Suprapubic skin (tissue), 4 donors: ENCODE results near the gene CRBN. TPM values are rescaled to one million over a fixed set of nuclear protein-coding genes. Genes with fewer than 3 reads are reported as not detected.
A peak's percentile ranks its signal among the peaks of the same experiment; 100 is the strongest.

Source experiments
- DNase-seq, 2 donors: peaks; one replicate each; pipeline ENCODE4 v3.0.0-alpha.2; 2019; ENCODE audit warnings: low spot score in 2 of 2
- H3K27ac ChIP-seq: fragments of 200-600 bp; sonication (generic); one replicate; pipeline ENCODE4 v1.5.1; 2019
- H3K27me3 ChIP-seq: fragments of 200-600 bp; sonication (generic); one replicate; pipeline ENCODE4 v1.5.1; 2019
- H3K36me3 ChIP-seq: fragments of 200-600 bp; sonication (generic); one replicate; pipeline ENCODE4 v1.5.1; 2019
- H3K4me1 ChIP-seq: fragments of 200-600 bp; sonication (generic); one replicate; pipeline ENCODE4 v1.5.1; 2019
- H3K4me3 ChIP-seq: fragments of 200-600 bp; sonication (generic); one replicate; pipeline ENCODE4 v1.5.1; 2019; ENCODE audit warnings: mild to moderate bottlenecking
- H3K9me3 ChIP-seq: fragments of 200-600 bp; sonication (generic); one replicate; pipeline ENCODE4 v1.5.1; 2019
- EP300 ChIP-seq: sonication (generic); formaldehyde crosslinking; IDR thresholded peaks from one replicate; pipeline ENCODE4 v1.6.1; 2017; ENCODE audit warnings: antibody characterized with exemption
- POLR2A ChIP-seq, 2 donors: fragments of 450-650 bp; IDR thresholded peaks; one replicate each; pipeline ENCODE4 v1.6.1; 2017; ENCODE audit warnings: antibody characterized with exemption in 2 of 2, mild to moderate bottlenecking in 2 of 2, moderate library complexity in 2 of 2
- POLR2AphosphoS5 ChIP-seq, 3 donors: sonication (generic); formaldehyde crosslinking; IDR thresholded peaks; one replicate each; pipeline ENCODE4 v1.6.1; 2017; ENCODE audit warnings: antibody characterized with exemption in 3 of 3
- WGBS: methylation state at CpG from one replicate; pipeline ENCODE4 v1.1.5; 2018; 5-methylcytosine and 5-hydroxymethylcytosine counted together
- total RNA-seq, 4 donors: library from RNA; depleted of rRNA; stranded (reverse); fragments of >200 nt; gene quantifications; one replicate each; pipeline ENCODE4 v1.1.0, GENCODE V29; 2016
- TF ChIP-seq, protein P1 (sequence below), 2 donors: fragments of 200-600 bp in 1 of 2; fragments of 450-650 bp in 1 of 2; sonication (generic) in 1 of 2; IDR thresholded peaks; one replicate each; pipeline ENCODE4 v1.5.1; 2016 to 2019; ENCODE audit warnings: antibody characterized with exemption in 2 of 2, mild to moderate bottlenecking in 1 of 2, moderate library complexity in 1 of 2

The CRBN gene
- total RNA-seq, 4 donors from 2014 or later, result 38.9 to 140 (median 78.1) TPM

DNA sequence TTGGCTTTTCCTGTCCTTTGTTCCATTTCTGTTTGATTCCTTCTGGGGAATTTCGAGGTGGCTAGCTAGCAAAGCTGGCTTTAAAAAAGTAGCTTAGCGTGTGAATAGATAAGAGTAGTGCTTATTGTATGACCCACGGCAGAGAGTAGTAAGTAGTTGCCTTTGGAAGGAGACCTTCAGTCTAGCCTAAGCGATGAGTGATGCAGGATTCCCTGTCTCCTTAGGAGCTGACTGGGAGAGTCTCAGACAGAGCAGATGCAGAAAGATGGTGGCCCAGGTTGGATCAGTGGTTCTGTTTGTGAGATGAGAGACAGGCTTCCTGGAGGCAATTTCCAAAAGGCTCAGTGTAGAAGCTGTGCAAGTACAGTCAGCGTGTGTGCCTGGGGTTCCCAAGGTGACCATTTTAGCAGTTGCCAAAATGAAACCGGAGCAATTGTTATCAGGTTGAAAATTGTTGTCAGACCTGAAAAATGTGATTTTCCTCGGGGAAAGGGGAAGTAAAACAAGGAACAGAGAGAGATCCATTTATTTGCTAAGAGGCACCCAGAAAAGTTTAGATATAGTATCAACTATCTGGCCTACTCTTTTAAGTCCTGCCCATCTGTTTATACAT, 68.6 kb downstream of the CRBN start:
- TF ChIP-seq, protein P1, sequence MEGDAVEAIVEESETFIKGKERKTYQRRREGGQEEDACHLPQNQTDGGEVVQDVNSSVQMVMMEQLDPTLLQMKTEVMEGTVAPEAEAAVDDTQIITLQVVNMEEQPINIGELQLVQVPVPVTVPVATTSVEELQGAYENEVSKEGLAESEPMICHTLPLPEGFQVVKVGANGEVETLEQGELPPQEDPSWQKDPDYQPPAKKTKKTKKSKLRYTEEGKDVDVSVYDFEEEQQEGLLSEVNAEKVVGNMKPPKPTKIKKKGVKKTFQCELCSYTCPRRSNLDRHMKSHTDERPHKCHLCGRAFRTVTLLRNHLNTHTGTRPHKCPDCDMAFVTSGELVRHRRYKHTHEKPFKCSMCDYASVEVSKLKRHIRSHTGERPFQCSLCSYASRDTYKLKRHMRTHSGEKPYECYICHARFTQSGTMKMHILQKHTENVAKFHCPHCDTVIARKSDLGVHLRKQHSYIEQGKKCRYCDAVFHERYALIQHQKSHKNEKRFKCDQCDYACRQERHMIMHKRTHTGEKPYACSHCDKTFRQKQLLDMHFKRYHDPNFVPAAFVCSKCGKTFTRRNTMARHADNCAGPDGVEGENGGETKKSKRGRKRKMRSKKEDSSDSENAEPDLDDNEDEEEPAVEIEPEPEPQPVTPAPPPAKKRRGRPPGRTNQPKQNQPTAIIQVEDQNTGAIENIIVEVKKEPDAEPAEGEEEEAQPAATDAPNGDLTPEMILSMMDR (IDR thresholded peaks at IDR 0.05), result no peak
- TF ChIP-seq EP300 (no peak), POLR2AphosphoS5 (IDR thresholded peaks at IDR 0.05) (no peak), POLR2A (IDR thresholded peaks at IDR 0.05) (no peak)
- Histone ChIP-seq H3K4me3 (no peak overlapping the region), H3K4me1 (no peaks in the 10 kb centered on the region), H3K27me3 (no peaks in the 10 kb centered on the region), H3K27ac (no peak overlapping the region), H3K9me3 (no peaks in the 10 kb centered on the region), H3K36me3 (no peaks in the 10 kb centered on the region)
- 72% methylated on average over 7 of the region's 7 CpGs for WGBS
- DNase-seq, result no peak

DNA sequence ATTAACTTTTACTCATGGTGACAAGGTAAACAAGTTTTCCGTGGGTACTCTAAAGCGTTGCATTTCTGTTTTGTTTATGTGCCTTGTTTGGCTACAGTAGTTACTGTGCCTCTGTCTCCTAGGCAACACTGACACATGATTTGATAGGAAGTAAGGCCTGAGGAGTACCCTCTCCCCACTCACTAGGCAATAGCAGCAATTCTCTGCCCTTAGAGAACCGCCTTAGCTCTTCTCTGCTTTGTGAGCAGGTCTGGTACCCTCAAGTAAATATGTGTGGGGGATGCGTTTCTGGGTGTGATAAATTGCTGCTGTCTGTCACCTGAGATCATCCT, 69.2 kb downstream of the CRBN start, which contains the start of gene IL5RA:
Gene IL5RA, minus strand, starts transcription at position 76 of the 332 bp plus-strand sequence. CDS start 5,390 bp downstream, outside the sequence.
- TF ChIP-seq POLR2A (IDR thresholded peaks at IDR 0.05), result peak in 1 of 2 donors; percentile 6
- TF ChIP-seq, protein P1 (IDR thresholded peaks at IDR 0.05), result no peak
- Histone ChIP-seq H3K9me3 (no peaks in the 10 kb centered on the region), H3K27ac (no peak within 1 kb of the TSS), H3K4me3 (no peak within 1 kb of the TSS), H3K4me1 (no peaks in the 10 kb centered on the region), H3K36me3 (no peaks in the 10 kb centered on the region), H3K27me3 (no peaks in the 10 kb centered on the region)
- no peak for DNase-seq
- 39% methylated on average over 4 of the region's 4 CpGs for WGBS

DNA sequence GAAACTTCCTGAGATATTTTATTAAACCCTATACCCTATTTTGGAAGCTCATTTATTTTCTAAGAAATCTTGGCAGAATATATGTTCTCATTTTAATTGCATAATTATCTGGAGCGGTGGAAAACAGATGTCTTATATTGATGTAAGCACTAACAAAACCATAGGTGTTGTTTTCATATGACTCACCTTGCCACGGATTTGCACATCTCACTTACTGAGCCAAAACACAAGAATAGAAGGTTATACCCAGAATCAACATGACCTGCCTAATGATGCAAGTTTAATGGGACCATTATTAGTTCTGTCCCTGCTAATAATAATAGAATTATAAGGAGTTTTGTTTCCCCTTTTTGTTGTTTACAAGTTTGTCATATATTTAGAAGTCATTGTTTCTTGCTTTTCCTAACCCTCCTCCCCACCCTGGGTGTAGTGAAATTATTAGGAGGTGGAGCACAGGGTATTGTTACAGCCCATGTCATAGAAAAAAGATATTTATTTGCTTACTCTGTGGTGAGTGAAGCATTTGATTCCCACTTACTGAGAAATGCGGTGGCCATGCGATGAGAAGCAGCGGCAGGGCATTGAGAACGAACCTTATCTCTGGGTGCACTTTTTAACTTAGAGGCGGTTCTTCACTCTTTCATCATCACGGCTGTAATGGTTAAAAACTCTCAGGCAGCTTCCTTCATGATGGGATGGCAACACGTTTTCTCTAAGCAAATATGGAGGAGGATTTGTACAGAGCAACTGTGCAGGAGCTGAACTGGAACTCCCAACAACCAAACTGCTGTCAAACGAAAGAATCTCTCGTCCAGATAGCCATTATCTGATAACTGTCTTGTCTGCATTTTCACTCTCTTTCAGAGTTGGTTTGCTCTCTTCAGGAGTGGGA, 69.8 kb downstream of the CRBN start:
- no peak for DNase-seq
- Histone ChIP-seq H3K36me3 (no peaks in the 10 kb centered on the region), H3K4me1 (no peaks in the 10 kb centered on the region), H3K27me3 (no peaks in the 10 kb centered on the region), H3K9me3 (no peaks in the 10 kb centered on the region), H3K4me3 (no peak overlapping the region), H3K27ac (no peak overlapping the region)
- no peak for TF ChIP-seq EP300
- TF ChIP-seq POLR2AphosphoS5 (IDR thresholded peaks at IDR 0.05), result no peak
- TF ChIP-seq POLR2A (IDR thresholded peaks at IDR 0.05), result no peak
- TF ChIP-seq, protein P1 (IDR thresholded peaks at IDR 0.05), result no peak
- 60% methylated on average over 11 of the region's 11 CpGs for WGBS

DNA sequence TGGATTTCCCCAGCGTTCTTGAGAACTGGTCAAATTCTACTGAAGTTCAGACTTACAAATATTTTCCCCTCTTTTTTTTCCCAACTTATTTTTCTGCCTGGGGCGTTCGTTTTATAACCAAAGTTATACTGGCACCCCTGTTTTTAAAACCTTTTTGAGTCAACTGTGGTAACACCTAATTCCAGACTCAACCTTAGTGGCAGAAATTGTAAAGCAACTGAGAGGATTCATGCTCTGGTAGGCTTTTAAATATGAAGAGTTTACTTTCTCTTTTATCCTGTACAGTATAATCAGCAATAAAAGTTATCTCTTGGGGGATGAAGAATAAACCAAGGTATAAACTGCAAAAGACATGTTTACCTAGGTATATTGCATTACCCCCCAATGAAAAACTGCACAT, 71.6 kb downstream of the CRBN start:
- TF ChIP-seq, protein P1 (IDR thresholded peaks at IDR 0.05), result no peak
- TF ChIP-seq POLR2AphosphoS5 (IDR thresholded peaks at IDR 0.05), result no peak
- no peak for TF ChIP-seq EP300
- TF ChIP-seq POLR2A (IDR thresholded peaks at IDR 0.05), result no peak
- Histone ChIP-seq H3K27me3 (no peaks in the 10 kb centered on the region), H3K9me3 (no peaks in the 10 kb centered on the region), H3K36me3 (no peaks in the 10 kb centered on the region), H3K4me1 (no peaks in the 10 kb centered on the region), H3K4me3 (no peak overlapping the region), H3K27ac (no peak overlapping the region)
- WGBS, result 77% methylated on average over 3 of the region's 3 CpGs
- no peak for DNase-seq

DNA sequence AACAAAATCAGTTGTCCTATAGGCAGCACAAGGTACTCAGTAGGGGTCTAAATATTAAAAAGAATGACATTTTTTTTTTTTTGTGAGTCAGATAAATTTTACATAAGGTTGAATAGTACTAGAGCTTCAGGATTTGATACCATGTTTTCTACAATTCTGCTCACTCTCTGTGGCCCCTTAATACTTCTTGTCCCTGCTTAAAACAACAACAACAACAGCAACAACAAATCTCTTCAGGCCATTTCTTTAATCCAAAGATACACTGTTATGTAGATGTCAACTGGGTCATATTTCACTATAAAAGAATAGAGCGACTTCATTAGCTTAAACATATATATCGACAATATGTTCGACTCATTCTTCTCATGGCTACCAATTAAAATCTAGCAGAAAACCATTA, 72.3 kb downstream of the CRBN start:
- H3K36me3 ChIP-seq, result no peaks in the 10 kb centered on the region
- 95% methylated on average over 3 of the region's 3 CpGs for WGBS

More for the DNA sequence above, 72.3 kb downstream of the CRBN start:
- no peak overlapping the region for H3K27ac ChIP-seq
- H3K4me1 ChIP-seq, result no peaks in the 10 kb centered on the region
- DNase-seq, result no peak
- no peak overlapping the region for H3K4me3 ChIP-seq
- H3K9me3 ChIP-seq, result no peaks in the 10 kb centered on the region
- no peaks in the 10 kb centered on the region for H3K27me3 ChIP-seq
- TF ChIP-seq, protein P1 (IDR thresholded peaks at IDR 0.05), result no peak
- no peak for TF ChIP-seq POLR2A (IDR thresholded peaks at IDR 0.05)
- TF ChIP-seq POLR2AphosphoS5 (IDR thresholded peaks at IDR 0.05), result no peak
- TF ChIP-seq EP300, result no peak
